Karpas-422 (cell line): ENCODE results near the gene PTPN7. TPM values are rescaled to one million over a fixed set of nuclear protein-coding genes. Genes with fewer than 3 reads are reported as not detected.

Experiments used
- DNase-seq: peaks from one replicate; pipeline ENCODE4 v3.0.0-alpha.2; 2015
- H2AFZ ChIP-seq: fragments of 200-600 bp; sonication (generic); 2 replicates; pipeline ENCODE4 v1.6.1; 2014; ENCODE audit warnings: antibody characterized with exemption, low read length, mixed read lengths
- H3K27ac ChIP-seq: fragments of 200-600 bp; sonication (generic); 2 replicates; pipeline ENCODE4 v1.5.1; 2014; ENCODE audit warnings: mild to moderate bottlenecking, low read length, moderate library complexity
- H3K27me3 ChIP-seq: fragments of 200-600 bp; sonication (generic); 2 replicates; pipeline ENCODE4 v1.6.1; 2014; ENCODE audit warnings: low read length, mixed read lengths
- H3K36me3 ChIP-seq: fragments of 200-600 bp; sonication (generic); 2 replicates; pipeline ENCODE4 v1.6.1; 2014; ENCODE audit warnings: low read length, mixed read lengths; ENCODE audit not compliant: insufficient read depth
- H3K4me1 ChIP-seq: fragments of 200-600 bp; sonication (generic); 2 replicates; pipeline ENCODE4 v1.6.1; 2014; ENCODE audit warnings: mild to moderate bottlenecking, low read length, mixed read lengths
- H3K4me2 ChIP-seq: fragments of 200-600 bp; sonication (generic); 2 replicates; pipeline ENCODE4 v1.6.1; 2014; ENCODE audit warnings: low read length, low read depth, mild to moderate bottlenecking; ENCODE audit not compliant: poor library complexity, severe bottlenecking
- H3K4me3 ChIP-seq: fragments of 200-600 bp; sonication (generic); 2 replicates; pipeline ENCODE4 v1.5.1; 2014; ENCODE audit warnings: mild to moderate bottlenecking, antibody characterized with exemption, low read length, mixed read lengths
- H3K79me2 ChIP-seq: fragments of 200-600 bp; sonication (generic); 2 replicates; pipeline ENCODE4 v1.6.1; 2014; ENCODE audit warnings: mild to moderate bottlenecking, low read length, mixed read lengths
- H3K9ac ChIP-seq: fragments of 200-600 bp; sonication (generic); 2 replicates; pipeline ENCODE4 v1.6.0; 2014; ENCODE audit warnings: low read length
- H3K9me2 ChIP-seq: fragments of 200-600 bp; sonication (generic), shearing (Covaris generic); replicated peaks from 2 replicates; pipeline ENCODE4 v1.6.0; 2014; ENCODE audit warnings: mild to moderate bottlenecking, low read length, moderate library complexity; ENCODE audit not compliant: insufficient read depth
- H3K9me3 ChIP-seq: fragments of 300-700, 200-600 bp; sonication (generic); 2 replicates; pipeline ENCODE4 v1.6.1; 2014; ENCODE audit warnings: low read length, mixed read lengths
- H4K20me1 ChIP-seq: fragments of 200-600 bp; sonication (generic); 2 replicates; pipeline ENCODE4 v1.6.1; 2014; ENCODE audit warnings: mild to moderate bottlenecking, antibody characterized with exemption, low read length, low read depth; ENCODE audit not compliant: insufficient read depth
- total RNA-seq: library from RNA; depleted of rRNA; stranded (reverse); fragments of >200 nt; shearing (Covaris generic); gene quantifications from 2 replicates; pipeline ENCODE4 v1.2.3, GENCODE V29; 2014; ENCODE audit warnings: low replicate concordance; rRNA removed

Gene PTPN7
- total RNA-seq, 1 experiment from 2014 or later, result 33.4 TPM

- Histone ChIP-seq H3K4me1 (no peaks in the 10 kb centered on the region), H2AFZ (no peak overlapping the region), H3K4me3 (no peak overlapping the region), H3K79me2 (no peaks in the 10 kb centered on the region), H3K27me3 (no peaks in the 10 kb centered on the region), H4K20me1 (no peaks in the 10 kb centered on the region), H3K9me2 (no peaks in the 10 kb centered on the region), H3K9ac (no peak overlapping the region), H3K36me3 (no peaks in the 10 kb centered on the region), H3K9me3 (no peaks in the 10 kb centered on the region), H3K27ac (no peak overlapping the region), H3K4me2 (no peak overlapping the region)
- DNase-seq, result no peak
Measured at GRCh38 chr1:202107321-202107761, 53.1 kb downstream of the PTPN7 start.

GRCh38 chr1:202106340-202107254, 53.8 kb downstream of the PTPN7 start:
- no peaks in the 10 kb centered on the region for H4K20me1 ChIP-seq
- no peaks in the 10 kb centered on the region for H3K36me3 ChIP-seq
- no peaks in the 10 kb centered on the region for H3K79me2 ChIP-seq
- H3K4me3 ChIP-seq, result no peak overlapping the region
- H3K4me2 ChIP-seq, result no peak overlapping the region
- H3K27me3 ChIP-seq, result no peaks in the 10 kb centered on the region
- H3K27ac ChIP-seq, result no peak overlapping the region
- H2AFZ ChIP-seq, result no peak overlapping the region
- no peaks in the 10 kb centered on the region for H3K4me1 ChIP-seq
- H3K9ac ChIP-seq, result no peak overlapping the region
- H3K9me2 ChIP-seq, result no peaks in the 10 kb centered on the region
- no peak for DNase-seq
- H3K9me3 ChIP-seq, result no peaks in the 10 kb centered on the region

- Histone ChIP-seq H3K9me2 (no peaks in the 10 kb centered on the region), H4K20me1 (no peaks in the 10 kb centered on the region), H3K4me1 (no peaks in the 10 kb centered on the region), H3K27me3 (no peaks in the 10 kb centered on the region), H3K9me3 (no peaks in the 10 kb centered on the region), H3K9ac (no peak overlapping the region), H3K79me2 (no peaks in the 10 kb centered on the region), H3K4me2 (no peak overlapping the region), H2AFZ (no peak overlapping the region), H3K4me3 (no peak overlapping the region), H3K27ac (no peak overlapping the region), H3K36me3 (no peaks in the 10 kb centered on the region)
- DNase-seq, result peak; percentile 53
Measured at GRCh38 chr1:202105571-202106339, 54.6 kb downstream of the PTPN7 start.

- Histone ChIP-seq H4K20me1 (no peaks in the 10 kb centered on the region), H3K27me3 (no peaks in the 10 kb centered on the region), H3K27ac (no peak overlapping the region), H3K4me3 (no peak overlapping the region), H3K9me2 (no peaks in the 10 kb centered on the region), H3K9me3 (no peaks in the 10 kb centered on the region), H2AFZ (no peak overlapping the region), H3K36me3 (no peaks in the 10 kb centered on the region), H3K79me2 (no peaks in the 10 kb centered on the region), H3K9ac (no peak overlapping the region), H3K4me1 (no peaks in the 10 kb centered on the region), H3K4me2 (no peak overlapping the region)
- DNase-seq, result no peak
Measured at GRCh38 chr1:202104073-202104472, 56.3 kb downstream of the PTPN7 start.

DNA sequence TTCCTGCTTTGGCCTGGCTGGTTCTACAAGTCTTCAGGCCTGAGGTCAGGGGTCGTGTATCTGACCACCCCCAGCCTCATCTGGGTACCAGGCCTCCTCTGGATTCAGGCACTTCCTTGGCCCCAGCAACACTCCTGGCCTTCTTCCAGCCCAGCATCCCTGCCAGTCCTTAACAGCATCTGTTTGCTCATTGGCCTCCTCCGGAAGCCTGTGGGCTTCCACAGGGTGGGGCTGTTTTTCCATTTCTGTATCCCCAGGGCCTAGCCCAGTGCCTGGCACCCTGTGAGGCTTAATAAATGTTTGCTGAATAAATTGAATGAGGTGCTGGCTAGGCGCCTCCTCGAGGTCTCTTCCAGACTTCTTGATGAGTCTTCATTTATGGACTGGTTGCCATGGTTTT, 59.2 kb downstream of the PTPN7 start:
- Histone ChIP-seq H3K9ac (no peak overlapping the region), H3K9me2 (no peaks in the 10 kb centered on the region), H3K9me3 (no peaks in the 10 kb centered on the region), H3K79me2 (no peaks in the 10 kb centered on the region), H3K4me2 (no peak overlapping the region), H3K4me1 (no peaks in the 10 kb centered on the region), H3K36me3 (no peaks in the 10 kb centered on the region), H3K4me3 (no peak overlapping the region), H3K27ac (no peak overlapping the region), H4K20me1 (no peaks in the 10 kb centered on the region), H3K27me3 (no peaks in the 10 kb centered on the region), H2AFZ (no peak overlapping the region)
- DNase-seq, result no peak

Other genes starting within 250 kb of the PTPN7 start
- gene LMOD1, start 214.1 kb downstream of the PTPN7 start, total RNA-seq, result not detected in 2 replicates
- 35.6 and 39.8 TPM in 2 replicates for gene TIMM17A, start 205.1 kb downstream of the PTPN7 start, total RNA-seq
- 49.2 and 50.3 TPM in 2 replicates for gene RNPEP, start 178.0 kb downstream of the PTPN7 start, total RNA-seq
- gene ELF3, start 150.0 kb downstream of the PTPN7 start, total RNA-seq, result 0.19 and 0.76 TPM in 2 replicates
- not detected in 2 replicates for gene GPR37L1, start 37.7 kb downstream of the PTPN7 start, total RNA-seq
- gene ARL8A, start 15.9 kb downstream of the PTPN7 start, total RNA-seq, result 26.7 and 44.9 TPM in 2 replicates
- gene LGR6, start 33.2 kb upstream of the PTPN7 start, total RNA-seq, result not detected in 2 replicates
- 55.2 and 79.9 TPM in 2 replicates for gene UBE2T, start 181.3 kb upstream of the PTPN7 start, total RNA-seq
- gene PPP1R12B, start 188.1 kb upstream of the PTPN7 start, total RNA-seq, result 8.4 and 9.0 TPM in 2 replicates